GM04503 (cell line): Measurements from ENCODE around the gene PRAMEF13.
"Not testable (repeated sequence)": the region's sequence is repeated elsewhere in the genome, so short reads cannot be mapped to it uniquely, and the experiment has no call there.

Experiments
- DNase-seq: peaks from one replicate; pipeline ENCODE4 v3.0.0-alpha.2; 2012; ENCODE audit warnings: low read depth

PRAMEF13 gene

DNA sequence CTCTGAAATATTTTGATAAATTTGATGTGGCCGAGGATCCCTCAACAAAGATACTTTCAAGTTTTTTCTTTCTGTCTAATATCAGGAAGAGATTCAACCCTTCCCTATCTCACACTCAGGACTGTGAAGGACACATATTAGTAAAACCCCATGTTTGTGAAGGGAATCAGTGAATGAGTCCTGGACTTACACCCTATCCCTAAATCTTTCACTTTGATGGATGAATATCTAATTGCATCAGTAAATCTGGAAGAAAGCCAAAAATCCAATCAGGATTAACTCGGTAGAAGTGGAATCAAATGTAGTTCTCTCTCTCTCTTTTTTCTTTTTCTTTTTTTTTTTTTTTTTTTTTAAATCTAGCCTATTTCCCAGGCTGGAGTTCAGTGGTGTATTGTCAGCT lies 29.7 kb downstream of the PRAMEF13 start, which contains the start of gene PRAMEF9:
Gene PRAMEF9 (plus strand): TSS at position 301 of the 400 bp plus-strand sequence. CDS start 3,433 bp downstream, outside the sequence.
- not testable (repeated sequence) for DNase-seq

DNA sequence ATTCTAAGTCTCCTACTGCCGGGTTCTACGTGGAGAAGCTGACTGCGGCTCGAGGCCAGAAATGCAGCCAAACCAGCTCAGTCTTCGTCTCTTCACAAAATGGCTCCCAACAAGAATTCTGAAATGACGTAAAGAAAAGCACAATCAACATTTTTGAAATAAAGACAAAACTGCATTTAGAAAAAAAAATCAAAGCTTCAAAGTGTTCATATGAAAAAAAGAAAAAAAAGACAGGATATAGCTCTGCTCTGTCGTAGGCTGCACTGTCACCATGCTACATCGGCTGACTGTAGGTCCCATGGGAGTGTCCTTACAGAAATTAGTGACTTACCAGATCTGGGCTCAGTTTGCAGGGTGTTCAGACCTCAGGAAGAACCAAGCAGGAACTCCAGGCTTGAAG lies 35.7 kb downstream of the PRAMEF13 start, which contains the start of gene HNRNPCL4:
Gene HNRNPCL4 (minus strand): TSS at position 101 of the 400 bp plus-strand sequence. CDS start 164 bp downstream, outside the sequence.
- DNase-seq, result not testable (repeated sequence)

GRCh38 chr1:13155909-13156308 lies 45.3 kb downstream of the PRAMEF13 start, which contains the start of gene PRAMEF26:
PRAMEF26 (minus strand) TSS chr1:13156009; CDS start chr1:13153095, 2,914 bp downstream.
- DNase-seq, result not testable (repeated sequence)
